Osteoblast (primary cell): ENCODE measurements around the gene UTS2B. TPM values are rescaled to one million over a fixed set of nuclear protein-coding genes. Genes with fewer than 3 reads are reported as not detected.
A peak's percentile ranks its signal among the peaks of the same experiment; 100 is the strongest.

Experiments used
- DNase-seq: peaks from one replicate; pipeline ENCODE4 v3.0.0; 2011; ENCODE audit warnings: low spot score, mixed read lengths; ENCODE audit not compliant: insufficient read length; ENCODE audit errors: missing footprints
- H2AFZ ChIP-seq: 2 replicates; pipeline ENCODE4 v1.6.0; 2011; ENCODE audit warnings: mild to moderate bottlenecking, low read length
- H3K27ac ChIP-seq: 2 replicates; pipeline ENCODE4 v1.5.1; 2011; ENCODE audit warnings: mild to moderate bottlenecking, low read depth, low read length, moderate library complexity
- H3K27me3 ChIP-seq: 2 replicates; pipeline ENCODE4 v1.6.0; 2012; ENCODE audit warnings: mild to moderate bottlenecking, control low read depth, inconsistent platforms, low read length, moderate library complexity; ENCODE audit not compliant: insufficient read depth
- H3K36me3 ChIP-seq: 2 replicates; pipeline ENCODE4 v1.5.1; 2011; ENCODE audit warnings: mild to moderate bottlenecking, low read length, control low read depth, moderate library complexity; ENCODE audit not compliant: insufficient read depth
- H3K4me1 ChIP-seq: 2 replicates; pipeline ENCODE4 v1.5.1; 2011; ENCODE audit warnings: mild to moderate bottlenecking, low read length, control low read depth, moderate library complexity; ENCODE audit not compliant: insufficient read depth
- H3K4me2 ChIP-seq: 2 replicates; pipeline ENCODE4 v1.6.0; 2011; ENCODE audit warnings: mild to moderate bottlenecking, low read length; ENCODE audit not compliant: insufficient read depth
- H3K4me3 ChIP-seq: fragments of 200-600 bp; sonication (generic); 3 replicates; pipeline ENCODE4 v1.5.1; 2012; ENCODE audit warnings: mild to moderate bottlenecking, low read length, inconsistent platforms; ENCODE audit not compliant: insufficient read depth
- H3K79me2 ChIP-seq: 2 replicates; pipeline ENCODE4 v1.6.0; 2012; ENCODE audit warnings: mild to moderate bottlenecking, low read length, control low read depth, inconsistent platforms; ENCODE audit not compliant: insufficient read depth
- H3K9me3 ChIP-seq: 2 replicates; pipeline ENCODE4 v1.5.1; 2011; ENCODE audit warnings: low read depth, low read length, control low read depth
- H4K20me1 ChIP-seq: 2 replicates; pipeline ENCODE4 v1.6.0; 2012; ENCODE audit warnings: mild to moderate bottlenecking, low read length, control low read depth; ENCODE audit not compliant: insufficient read depth
- CTCF ChIP-seq: IDR thresholded peaks from 2 replicates; pipeline ENCODE4 v1.5.1; 2011; ENCODE audit warnings: mild to moderate bottlenecking, low read depth, low read length, moderate library complexity; ENCODE audit errors: extremely low read depth
- total RNA-seq: library from RNA; depleted of rRNA; stranded (reverse); fragments of >200 nt; gene quantifications from 2 replicates; pipeline ENCODE4 v1.2.3, GENCODE V29; 2012

The UTS2B gene
- total RNA-seq, 1 donor: 1.1 TPM

GRCh38 chr3:191260431-191261303 is 69.7 kb downstream of the UTS2B start:
- no peaks in the 10 kb centered on the region for H3K4me1 ChIP-seq

GRCh38 chr3:191259486-191259885 is 70.8 kb downstream of the UTS2B start:
- no peaks in the 10 kb centered on the region for H3K9me3 ChIP-seq
- no peak for DNase-seq
- no peak overlapping the region for H2AFZ ChIP-seq
- H3K79me2 ChIP-seq: no peaks in the 10 kb centered on the region
- no peaks in the 10 kb centered on the region for H3K4me1 ChIP-seq
- no peaks in the 10 kb centered on the region for H4K20me1 ChIP-seq
- H3K4me2 ChIP-seq: no peak overlapping the region
- no peak overlapping the region for H3K4me3 ChIP-seq
- H3K27me3 ChIP-seq: no peaks in the 10 kb centered on the region
- no peak overlapping the region for H3K27ac ChIP-seq
- H3K36me3 ChIP-seq: no peaks in the 10 kb centered on the region
- TF ChIP-seq CTCF: no peak

More at GRCh38 chr3:191260431-191261303, 69.7 kb downstream of the UTS2B start:
- Histone ChIP-seq H3K27me3 (no peaks in the 10 kb centered on the region), H3K79me2 (no peaks in the 10 kb centered on the region), H3K9me3 (no peaks in the 10 kb centered on the region), H2AFZ (peak overlapping the region; percentile 62), H3K27ac (no peak overlapping the region), H3K36me3 (no peaks in the 10 kb centered on the region), H3K4me3 (no peak overlapping the region), H3K4me2 (no peak overlapping the region), H4K20me1 (no peaks in the 10 kb centered on the region)
- no peak for DNase-seq
- no peak for TF ChIP-seq CTCF

- no peaks in the 10 kb centered on the region for H4K20me1 ChIP-seq
- no peak overlapping the region for H3K4me3 ChIP-seq
- H3K27ac ChIP-seq: no peak overlapping the region
- TF ChIP-seq CTCF: no peak
- no peak overlapping the region for H3K4me2 ChIP-seq
- no peaks in the 10 kb centered on the region for H3K4me1 ChIP-seq
- H3K9me3 ChIP-seq: no peaks in the 10 kb centered on the region
- H3K36me3 ChIP-seq: no peaks in the 10 kb centered on the region
- no peaks in the 10 kb centered on the region for H3K79me2 ChIP-seq
- H3K27me3 ChIP-seq: no peaks in the 10 kb centered on the region
- DNase-seq: no peak
- no peak overlapping the region for H2AFZ ChIP-seq
Measured at GRCh38 chr3:191257286-191257685, 73.0 kb downstream of the UTS2B start.

- peak overlapping the region; percentile 28 for H3K4me2 ChIP-seq
- no peak for TF ChIP-seq CTCF
Measured at GRCh38 chr3:191256405-191256804, 73.9 kb downstream of the UTS2B start.

More at GRCh38 chr3:191256405-191256804, 73.9 kb downstream of the UTS2B start:
- Histone ChIP-seq H3K4me3 (no peak overlapping the region), H3K36me3 (no peaks in the 10 kb centered on the region), H3K27me3 (no peaks in the 10 kb centered on the region), H3K9me3 (no peaks in the 10 kb centered on the region), H3K27ac (no peak overlapping the region), H3K79me2 (no peaks in the 10 kb centered on the region), H4K20me1 (no peaks in the 10 kb centered on the region), H2AFZ (peak overlapping the region; percentile 58), H3K4me1 (no peaks in the 10 kb centered on the region)
- no peak for DNase-seq
